ENCODE measurements around the gene IGF1R.

DNA sequence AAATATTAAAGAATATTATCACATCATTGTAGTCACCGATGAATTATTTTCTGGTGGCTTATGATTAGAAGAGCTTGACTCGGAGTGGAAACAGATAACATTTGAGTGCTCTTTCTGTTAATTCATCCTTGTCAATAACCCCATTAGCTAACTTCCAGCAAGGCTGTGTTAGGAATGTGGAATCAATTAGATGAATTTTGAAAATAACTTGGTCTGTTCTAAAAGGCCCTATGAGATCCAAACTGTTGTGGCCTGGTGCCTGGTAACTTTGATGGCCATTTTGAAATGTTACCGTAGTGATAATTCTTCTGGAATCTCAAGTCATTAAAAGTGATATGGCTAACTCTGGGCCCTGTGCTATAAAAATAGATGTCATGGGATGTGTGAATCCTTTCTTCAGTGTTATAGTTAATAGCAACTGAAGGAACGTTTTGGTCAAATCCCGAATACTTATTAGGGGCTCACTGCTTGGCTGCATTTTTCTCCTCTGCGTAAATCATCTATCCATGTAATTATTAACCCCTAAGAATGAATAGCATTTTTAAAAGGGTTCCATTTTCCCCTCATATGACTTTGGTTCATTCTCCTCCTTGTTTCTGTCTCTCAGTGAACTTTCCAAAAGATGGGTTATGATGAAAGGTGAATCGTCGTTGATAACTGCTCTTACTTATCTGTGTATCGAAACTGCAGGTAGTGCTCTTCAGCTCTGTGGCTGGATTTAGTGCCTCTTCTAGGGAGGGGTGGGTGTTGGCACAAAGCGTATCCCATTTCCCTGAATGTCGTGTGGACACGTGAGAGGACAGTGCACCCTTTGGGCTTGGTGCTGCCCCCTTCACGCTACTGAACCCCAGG, 82.7 kb downstream of the IGF1R start:
- TF ChIP-seq, protein P1, sequence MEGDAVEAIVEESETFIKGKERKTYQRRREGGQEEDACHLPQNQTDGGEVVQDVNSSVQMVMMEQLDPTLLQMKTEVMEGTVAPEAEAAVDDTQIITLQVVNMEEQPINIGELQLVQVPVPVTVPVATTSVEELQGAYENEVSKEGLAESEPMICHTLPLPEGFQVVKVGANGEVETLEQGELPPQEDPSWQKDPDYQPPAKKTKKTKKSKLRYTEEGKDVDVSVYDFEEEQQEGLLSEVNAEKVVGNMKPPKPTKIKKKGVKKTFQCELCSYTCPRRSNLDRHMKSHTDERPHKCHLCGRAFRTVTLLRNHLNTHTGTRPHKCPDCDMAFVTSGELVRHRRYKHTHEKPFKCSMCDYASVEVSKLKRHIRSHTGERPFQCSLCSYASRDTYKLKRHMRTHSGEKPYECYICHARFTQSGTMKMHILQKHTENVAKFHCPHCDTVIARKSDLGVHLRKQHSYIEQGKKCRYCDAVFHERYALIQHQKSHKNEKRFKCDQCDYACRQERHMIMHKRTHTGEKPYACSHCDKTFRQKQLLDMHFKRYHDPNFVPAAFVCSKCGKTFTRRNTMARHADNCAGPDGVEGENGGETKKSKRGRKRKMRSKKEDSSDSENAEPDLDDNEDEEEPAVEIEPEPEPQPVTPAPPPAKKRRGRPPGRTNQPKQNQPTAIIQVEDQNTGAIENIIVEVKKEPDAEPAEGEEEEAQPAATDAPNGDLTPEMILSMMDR (conservative IDR thresholded peaks at IDR 0.05): no peak
- TF ChIP-seq EZH2 (IDR thresholded peaks at IDR 0.05; ENCODE audit: low read depth): no peak
